PC-3 (cell line): Measurements from ENCODE around the gene OR10A7. TPM values are rescaled to one million over a fixed set of nuclear protein-coding genes. Genes with fewer than 3 reads are reported as not detected.

Experiments
- ATAC-seq: fragments of 200-7000 bp; cut with Tn5 transposase; 2 replicates; pipeline ENCODE4 v1.9.1; 2020; ENCODE audit warnings: mild to moderate bottlenecking, moderate library complexity
- BruUV-seq: library from RNA; stranded (reverse); fragments of 400-500 nt; replicated peaks from 2 replicates; lab custom pipeline; 2021; lab: Mats Ljungman, UMichigan
- CTCF ChIA-PET: fragments of 300-600 bp; sonication (Branson Sonifier 250); formaldehyde crosslinking; loops from one replicate; lab custom pipeline; 2022; ENCODE audit warnings: antibody characterized with exemption; lab: Charles Lee
- POLR2A ChIA-PET: fragments of 300-600 bp; sonication (Branson Sonifier 250); formaldehyde crosslinking; loops from one replicate; lab custom pipeline; 2022; ENCODE audit warnings: antibody characterized with exemption; ENCODE audit not compliant: unreplicated experiment; lab: Charles Lee
- DNase-seq: peaks from one replicate; pipeline ENCODE4 v3.0.0-alpha.2; 2015
- H2AFZ ChIP-seq: fragments of 300-600 bp; sonication (generic); 2 replicates; pipeline ENCODE4 v1.6.0; 2016; ENCODE audit warnings: antibody characterized with exemption, low read length
- H3F3A ChIP-seq: fragments of 300-600 bp; sonication (generic); one replicate; pipeline ENCODE4 v1.6.0; 2017; ENCODE audit warnings: antibody characterized with exemption, low read length, control low read depth, mild to moderate bottlenecking; ENCODE audit not compliant: unreplicated experiment
- H3K27ac ChIP-seq: fragments of 300-600 bp; sonication (generic); 2 replicates; pipeline ENCODE4 v1.5.1; 2016; ENCODE audit warnings: mild to moderate bottlenecking, low read length
- H3K27me3 ChIP-seq: fragments of 300-600 bp; sonication (generic); 2 replicates; pipeline ENCODE4 v1.6.1; 2016; ENCODE audit warnings: low read length, mixed read lengths
- H3K36me3 ChIP-seq: fragments of 300-600 bp; sonication (generic); 2 replicates; pipeline ENCODE4 v1.6.1; 2016; ENCODE audit warnings: low read depth, mixed run types, low read length, mixed read lengths
- H3K4me1 ChIP-seq: fragments of 300-600 bp; sonication (generic); 2 replicates; pipeline ENCODE4 v1.5.1; 2016; ENCODE audit warnings: low read length; ENCODE audit not compliant: insufficient read depth
- H3K4me2 ChIP-seq: fragments of 300-600 bp; sonication (generic); 2 replicates; pipeline ENCODE4 v1.6.0; 2016; ENCODE audit warnings: low read length
- H3K4me3 ChIP-seq: fragments of 300-600 bp; sonication (generic); 2 replicates; pipeline ENCODE4 v1.5.1; 2016; ENCODE audit warnings: mild to moderate bottlenecking, low read length, mixed read lengths
- H3K79me2 ChIP-seq: fragments of 300-600 bp; sonication (generic); 2 replicates; pipeline ENCODE4 v1.6.1; 2017; ENCODE audit warnings: low read length, mixed read lengths
- H3K9ac ChIP-seq: fragments of 300-600 bp; sonication (generic); 2 replicates; pipeline ENCODE4 v1.6.0; 2016; ENCODE audit warnings: mild to moderate bottlenecking, low read length
- H3K9me2 ChIP-seq: fragments of 300-600 bp; sonication (generic); replicated peaks from 2 replicates; pipeline ENCODE4 v1.6.1; 2016; ENCODE audit warnings: mixed run types, low read length, mixed read lengths
- H3K9me3 ChIP-seq: fragments of 300-600 bp; sonication (generic); 2 replicates; pipeline ENCODE4 v1.6.1; 2016; ENCODE audit warnings: low read length, mixed read lengths
- H4K20me1 ChIP-seq: fragments of 300-600 bp; sonication (generic); 2 replicates; pipeline ENCODE4 v1.6.1; 2016; ENCODE audit warnings: low read length, mixed read lengths
- CTCF ChIP-seq: fragments of 300-600 bp; sonication (generic); conservative IDR thresholded peaks from 2 replicates; pipeline ENCODE4 v1.5.1; 2017; ENCODE audit warnings: antibody characterized with exemption, low read depth, mild to moderate bottlenecking, low read length
- EZH2 ChIP-seq: fragments of 300-600 bp; sonication (generic); IDR thresholded peaks from one replicate; pipeline ENCODE4 v1.6.1; 2017; ENCODE audit warnings: antibody characterized with exemption, mild to moderate bottlenecking, low read length; ENCODE audit not compliant: unreplicated experiment
- EZH2phosphoT487 ChIP-seq: fragments of 300-600 bp; sonication (generic); IDR thresholded peaks from 2 replicates; pipeline ENCODE4 v1.6.1; 2018; ENCODE audit warnings: mild to moderate bottlenecking, antibody characterized with exemption, low read length, borderline replicate concordance
- intact Hi-C: fragments of 100-400 bp; cut with micrococcal nuclease; formaldehyde crosslinking; loops from 2 replicates; pipeline ENCODE4 v1.9.0; 2023
- total RNA-seq: library from RNA; depleted of rRNA; stranded (reverse); fragments of >200 nt; gene quantifications from 2 replicates; pipeline ENCODE4 v1.2.3, GENCODE V29; 2014

OR10A7 gene
- total RNA-seq, 1 experiment from 2014 or later = not detected

GRCh38 chr12:55250944-55251343 is 30.1 kb downstream of the OR10A7 start:
- no peak for TF ChIP-seq CTCF
- no peak for TF ChIP-seq EZH2phosphoT487
- TF ChIP-seq EZH2 = no peak

DNA sequence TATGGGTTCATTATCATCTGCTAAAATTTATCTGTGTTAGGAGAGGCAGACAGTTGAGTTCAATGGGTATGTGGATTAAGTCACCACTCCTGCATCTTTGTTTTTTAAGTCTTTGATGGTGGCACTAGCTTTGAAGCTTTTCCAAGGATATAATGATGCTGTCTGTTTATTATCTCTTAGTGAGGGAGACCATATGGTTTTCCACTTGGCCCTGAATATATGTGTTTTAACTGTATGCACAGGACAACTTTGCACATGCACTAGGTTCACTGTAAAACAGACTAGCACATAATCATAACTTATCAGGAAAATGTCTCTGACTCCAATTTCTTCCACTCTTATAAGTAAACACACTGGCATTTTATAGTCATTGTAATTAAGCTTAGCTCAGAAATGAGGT is 32.5 kb downstream of the OR10A7 start:
- Histone ChIP-seq H3K27me3 (peaks cover 9% of the 10 kb centered on the region), H3K4me3 (no peak overlapping the region), H3F3A (no peaks in the 10 kb centered on the region), H3K9me3 (no peaks in the 10 kb centered on the region), H4K20me1 (no peaks in the 10 kb centered on the region), H3K9ac (no peak overlapping the region), H3K27ac (no peak overlapping the region), H3K36me3 (no peaks in the 10 kb centered on the region), H3K4me2 (no peak overlapping the region), H3K79me2 (no peaks in the 10 kb centered on the region), H3K9me2 (no peaks in the 10 kb centered on the region), H2AFZ (no peak overlapping the region), H3K4me1 (no peaks in the 10 kb centered on the region)
- ChIA-PET POLR2A (no interaction called here), CTCF (no interaction called here)
- DNase-seq (no peak), ATAC-seq (no peak)
- TF ChIP-seq CTCF (no peak), EZH2 (no peak), EZH2phosphoT487 (no peak)
- intact Hi-C loops = no loop called here
- no TSS peak for BruUV-seq

More at GRCh38 chr12:55250944-55251343, 30.1 kb downstream of the OR10A7 start:
- H3K79me2 ChIP-seq = no peaks in the 10 kb centered on the region
- no peak overlapping the region for H3K9ac ChIP-seq
- no peaks in the 10 kb centered on the region for H3F3A ChIP-seq
- no peak for ATAC-seq
- H3K4me3 ChIP-seq = no peak overlapping the region
- no peaks in the 10 kb centered on the region for H3K9me2 ChIP-seq
- no peak overlapping the region for H2AFZ ChIP-seq
- ChIA-PET CTCF (no interaction called here), POLR2A (no interaction called here)
- H3K27me3 ChIP-seq = peaks cover 26% of the 10 kb centered on the region
- H3K36me3 ChIP-seq = no peaks in the 10 kb centered on the region
- DNase-seq = no peak
- H3K4me2 ChIP-seq = no peak overlapping the region
- no TSS peak for BruUV-seq
- H4K20me1 ChIP-seq = no peaks in the 10 kb centered on the region
- intact Hi-C loops = no loop called here
- H3K27ac ChIP-seq = no peak overlapping the region
- no peaks in the 10 kb centered on the region for H3K9me3 ChIP-seq
- H3K4me1 ChIP-seq = no peaks in the 10 kb centered on the region

DNA sequence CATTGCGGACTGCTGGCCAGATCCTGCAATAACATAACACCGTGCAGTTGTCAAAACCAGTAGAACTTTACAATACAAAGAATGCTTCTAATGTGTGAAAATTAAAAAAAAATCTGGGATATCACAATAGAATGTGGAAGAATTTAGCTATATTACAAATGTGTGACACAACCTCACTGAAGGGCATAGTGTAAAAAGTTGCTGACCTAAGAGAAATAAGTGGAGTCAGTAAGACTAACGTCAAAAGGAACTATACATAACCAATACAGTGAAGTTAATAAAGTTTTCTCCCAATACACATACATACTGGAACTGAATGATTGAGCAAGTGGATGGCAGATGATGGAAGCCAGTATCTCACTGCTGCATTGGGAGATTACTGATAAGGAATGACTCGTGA is 36.0 kb downstream of the OR10A7 start:
- no peak overlapping the region for H3K4me2 ChIP-seq
- no peaks in the 10 kb centered on the region for H3K79me2 ChIP-seq
- intact Hi-C loops = no loop called here
- H3K9me3 ChIP-seq = no peaks in the 10 kb centered on the region
- H3K9ac ChIP-seq = no peak overlapping the region
- no peak for TF ChIP-seq EZH2phosphoT487
- TF ChIP-seq CTCF = no peak
- no peak for TF ChIP-seq EZH2
- no peaks in the 10 kb centered on the region for H3K9me2 ChIP-seq
- DNase-seq = no peak
- no peaks in the 10 kb centered on the region for H3F3A ChIP-seq
- BruUV-seq = no TSS peak
- no peak overlapping the region for H3K4me3 ChIP-seq
- no peaks in the 10 kb centered on the region for H3K36me3 ChIP-seq
- no peak overlapping the region for H3K27ac ChIP-seq
- H2AFZ ChIP-seq = no peak overlapping the region
- no peaks in the 10 kb centered on the region for H4K20me1 ChIP-seq
- CTCF ChIA-PET = no interaction called here
- peaks cover 15% of the 10 kb centered on the region; the same call in 1 of the 2 replicates for H3K27me3 ChIP-seq
- POLR2A ChIA-PET = no interaction called here
- no peak for ATAC-seq
- no peaks in the 10 kb centered on the region for H3K4me1 ChIP-seq
